Body of pancreas (tissue), 4 donors: ENCODE results near the gene SLC18A3. TPM values are rescaled to one million over a fixed set of nuclear protein-coding genes. Genes with fewer than 3 reads are reported as not detected.

Source experiments
- ATAC-seq: fragments of 150-250 bp; one replicate; pipeline ENCODE4 v1.9.1; 2016
- DNase-seq, 4 donors: peaks; one replicate each; pipeline ENCODE4 v3.0.0-alpha.2; 2019
- H3K27ac ChIP-seq, 4 donors: fragments of 200-600 bp; sonication (generic); 1 replicate in 3 of 4; 2 replicates in 1 of 4; pipeline versions ENCODE4 v1.5.1 to v1.6.1; 2016 to 2019; ENCODE audit warnings: mild to moderate bottlenecking in 1 of 4, mixed read lengths in 1 of 4, moderate library complexity in 1 of 4
- H3K27me3 ChIP-seq, 2 donors: fragments of 200-600 bp; sonication (generic); one replicate each; pipeline ENCODE4 v1.6.0; 2016; ENCODE audit warnings: mild to moderate bottlenecking in 1 of 2
- H3K36me3 ChIP-seq, 2 donors: fragments of 200-600 bp; sonication (generic); replicated peaks in 1 of 2; 2 replicates each; pipeline ENCODE4 v1.5.1; 2016; ENCODE audit warnings: low read depth in 2 of 2; ENCODE audit not compliant: insufficient read depth in 1 of 2
- H3K4me1 ChIP-seq: fragments of 200-600 bp; sonication (generic); one replicate; pipeline ENCODE4 v1.6.0; 2016
- H3K4me3 ChIP-seq, 2 donors: fragments of 200-600 bp; sonication (generic); 1 replicate in 1 of 2; 2 replicates in 1 of 2; pipeline ENCODE4 v1.5.1; 2016 to 2019
- H3K9me3 ChIP-seq, 3 donors: fragments of 200-600 bp; sonication (generic); 1 replicate in 2 of 3; 2 replicates in 1 of 3; pipeline ENCODE4 v1.5.1; 2016
- POLR2A ChIP-seq, 3 donors: fragments of 450-650 bp; IDR thresholded peaks; one replicate each; pipeline ENCODE4 v1.6.1; 2016; ENCODE audit warnings: antibody characterized with exemption in 3 of 3, mild to moderate bottlenecking in 2 of 3
- WGBS, 2 donors: methylation state at CpG; one replicate each; pipeline ENCODE4 v1.1.5; 2017; 5-methylcytosine and 5-hydroxymethylcytosine counted together
- intact Hi-C: fragments of 100-400 bp; cut with DNase I; formaldehyde crosslinking; loops from one replicate; pipeline ENCODE4 v1.15.1; 2023
- total RNA-seq, 2 donors: library from RNA; depleted of rRNA; stranded (reverse); fragments of >200 nt; gene quantifications; one replicate each; pipeline ENCODE4 v1.1.0, GENCODE V29; 2016
- TF ChIP-seq, protein P1 (sequence below), 7 experiments: fragments of 450-650 bp in 4 of 7; fragments of 200-600 bp in 3 of 7; sonication (generic) in 3 of 7; IDR thresholded peaks; one replicate each; pipeline ENCODE4 v1.5.1; 2016 to 2019; ENCODE audit warnings: antibody characterized with exemption in 7 of 7

SLC18A3 gene
- total RNA-seq, 2 donors from 2014 or later: not detected

DNA sequence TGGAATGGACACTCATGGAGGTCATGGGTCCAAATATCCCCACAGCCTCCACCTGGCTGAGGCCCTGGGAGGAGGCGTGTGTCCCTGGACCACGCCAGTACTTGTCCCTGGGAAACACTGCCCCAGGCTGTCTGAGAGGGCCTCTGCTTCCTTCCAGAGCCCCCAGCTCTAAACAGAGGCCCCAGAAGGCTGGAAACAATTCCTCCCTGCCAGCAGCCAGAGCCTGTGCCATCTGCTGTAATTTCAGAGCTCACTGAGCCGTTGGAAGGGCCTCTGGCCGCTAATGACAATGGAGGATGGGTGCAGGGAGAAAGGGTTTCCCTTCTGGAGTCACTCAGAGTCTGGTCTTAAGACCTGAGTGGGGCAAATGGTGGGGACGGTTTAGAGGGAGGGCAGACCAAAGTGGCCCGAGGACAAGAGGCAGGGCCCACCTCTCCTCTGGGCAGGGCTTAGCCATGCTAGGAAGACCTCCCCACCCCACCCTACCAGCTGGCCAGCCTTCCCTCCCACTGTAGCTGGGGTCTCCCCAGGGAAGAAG lies 10.8 kb downstream of the SLC18A3 start:
- H3K4me3 ChIP-seq: no peak overlapping the region
- no peaks in the 10 kb centered on the region for H3K36me3 ChIP-seq
- TF ChIP-seq POLR2A (IDR thresholded peaks at IDR 0.05): no peak
- TF ChIP-seq, protein P1, sequence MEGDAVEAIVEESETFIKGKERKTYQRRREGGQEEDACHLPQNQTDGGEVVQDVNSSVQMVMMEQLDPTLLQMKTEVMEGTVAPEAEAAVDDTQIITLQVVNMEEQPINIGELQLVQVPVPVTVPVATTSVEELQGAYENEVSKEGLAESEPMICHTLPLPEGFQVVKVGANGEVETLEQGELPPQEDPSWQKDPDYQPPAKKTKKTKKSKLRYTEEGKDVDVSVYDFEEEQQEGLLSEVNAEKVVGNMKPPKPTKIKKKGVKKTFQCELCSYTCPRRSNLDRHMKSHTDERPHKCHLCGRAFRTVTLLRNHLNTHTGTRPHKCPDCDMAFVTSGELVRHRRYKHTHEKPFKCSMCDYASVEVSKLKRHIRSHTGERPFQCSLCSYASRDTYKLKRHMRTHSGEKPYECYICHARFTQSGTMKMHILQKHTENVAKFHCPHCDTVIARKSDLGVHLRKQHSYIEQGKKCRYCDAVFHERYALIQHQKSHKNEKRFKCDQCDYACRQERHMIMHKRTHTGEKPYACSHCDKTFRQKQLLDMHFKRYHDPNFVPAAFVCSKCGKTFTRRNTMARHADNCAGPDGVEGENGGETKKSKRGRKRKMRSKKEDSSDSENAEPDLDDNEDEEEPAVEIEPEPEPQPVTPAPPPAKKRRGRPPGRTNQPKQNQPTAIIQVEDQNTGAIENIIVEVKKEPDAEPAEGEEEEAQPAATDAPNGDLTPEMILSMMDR (IDR thresholded peaks at IDR 0.05): no peak
- intact Hi-C loops: no loop called here
- H3K9me3 ChIP-seq: no peaks in the 10 kb centered on the region
- no peak overlapping the region for H3K27ac ChIP-seq
- DNase-seq (no peak), ATAC-seq (no peak)
- WGBS, 2 donors: 41 to 64% methylated on average over 4 to 5 of the region's 6 CpGs
- H3K27me3 ChIP-seq: no peaks in the 10 kb centered on the region
- no peaks in the 10 kb centered on the region for H3K4me1 ChIP-seq

- Histone ChIP-seq H3K4me1 (no peaks in the 10 kb centered on the region), H3K36me3 (no peaks in the 10 kb centered on the region), H3K27me3 (no peaks in the 10 kb centered on the region), H3K4me3 (no peak overlapping the region), H3K9me3 (no peaks in the 10 kb centered on the region), H3K27ac (no peak overlapping the region)
- no peak for ATAC-seq
- no peak for DNase-seq
- intact Hi-C loops: no loop called here
- no peak for TF ChIP-seq POLR2A (IDR thresholded peaks at IDR 0.05)
- TF ChIP-seq, protein P1 (IDR thresholded peaks at IDR 0.05): no peak
- WGBS, 2 donors: 31 to 39% methylated on average over 6 of the region's 6 CpGs
These were observed 11.5 kb downstream of the SLC18A3 start for GRCh38 chr10:49621561-49621960.

DNA sequence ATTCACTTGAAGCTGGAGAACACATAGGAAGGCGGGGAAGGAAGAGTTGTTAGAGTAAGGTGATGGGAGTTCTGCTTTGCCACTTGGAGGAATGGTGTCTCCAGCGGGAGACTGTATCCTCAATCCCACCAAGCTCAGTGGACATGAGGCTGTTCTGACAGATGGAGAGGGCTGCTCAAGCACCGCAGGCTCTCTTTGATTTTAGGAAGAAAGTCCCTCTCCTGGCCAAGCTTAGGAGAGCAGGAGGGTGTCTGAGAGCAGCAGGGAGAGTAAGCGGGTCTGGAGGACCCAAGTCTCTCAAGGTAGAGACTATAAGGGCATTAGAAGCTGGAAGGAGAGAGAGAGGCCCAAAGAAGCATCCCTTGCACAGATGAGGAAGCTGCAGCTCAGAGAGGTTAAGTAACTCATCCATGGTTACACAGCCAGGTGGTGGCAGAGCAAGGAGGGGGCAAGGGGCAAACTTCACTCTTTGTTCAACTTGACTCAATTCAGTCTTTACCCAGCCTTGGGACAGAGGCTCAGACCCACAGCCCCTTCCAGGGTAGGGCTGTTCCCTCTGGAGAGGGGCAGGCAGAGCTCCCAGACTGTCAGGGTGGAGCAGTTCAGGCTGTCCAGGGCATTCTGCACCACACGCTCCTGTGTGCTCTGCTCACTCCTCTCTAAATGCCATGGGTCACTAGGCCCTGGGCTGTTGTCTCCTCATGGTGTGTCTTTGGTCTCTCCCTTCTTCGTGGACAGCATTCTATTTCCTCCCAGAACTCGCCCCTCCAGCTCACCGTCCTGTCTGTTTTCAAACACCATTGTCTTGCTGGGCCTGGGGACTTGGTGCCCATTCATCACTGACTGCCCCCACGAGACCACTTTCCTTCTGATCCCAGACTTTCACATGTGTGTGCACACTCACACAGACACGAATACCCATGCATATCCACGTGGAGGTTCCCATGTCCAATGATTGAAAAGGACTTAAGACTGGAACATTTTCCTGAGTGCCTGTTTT lies 12.6 kb downstream of the SLC18A3 start:
- Histone ChIP-seq H3K9me3 (no peaks in the 10 kb centered on the region), H3K27ac (no peak overlapping the region), H3K4me1 (no peaks in the 10 kb centered on the region), H3K27me3 (no peaks in the 10 kb centered on the region), H3K36me3 (no peaks in the 10 kb centered on the region), H3K4me3 (no peak overlapping the region)
- TF ChIP-seq, protein P1 (IDR thresholded peaks at IDR 0.05): no peak
- no peak for TF ChIP-seq POLR2A (IDR thresholded peaks at IDR 0.05)
- ATAC-seq (no peak), DNase-seq (no peak)
- 54 to 64% methylated on average over 11 of the region's 11 CpGs for WGBS, 2 donors
- intact Hi-C loops: no loop called here

DNA sequence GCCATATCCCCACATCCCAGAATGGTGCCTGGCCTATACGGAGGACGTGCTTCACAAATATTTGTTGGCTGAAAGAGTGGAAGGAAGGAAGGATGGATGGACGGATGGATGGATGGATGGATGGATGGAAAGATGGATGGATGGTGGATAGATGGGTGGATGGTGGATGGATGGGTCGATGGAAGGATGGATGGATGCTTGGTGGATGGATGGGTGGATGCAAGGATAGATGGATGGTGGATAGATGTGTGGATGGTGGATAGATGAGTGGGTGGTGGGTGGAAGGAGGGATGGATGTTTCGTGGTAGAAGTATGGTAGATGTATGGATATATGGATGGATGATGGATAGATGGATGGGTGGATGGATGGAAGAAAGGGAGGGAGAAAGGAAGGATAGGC lies 14.5 kb downstream of the SLC18A3 start:
- DNase-seq (no peak), ATAC-seq (no peak)
- 49 to 52% methylated on average over 5 of the region's 5 CpGs for WGBS, 2 donors
- Histone ChIP-seq H3K4me3 (no peak overlapping the region), H3K27me3 (no peaks in the 10 kb centered on the region), H3K27ac (no peak overlapping the region), H3K4me1 (no peaks in the 10 kb centered on the region), H3K9me3 (no peaks in the 10 kb centered on the region), H3K36me3 (no peaks in the 10 kb centered on the region)
- intact Hi-C loops: no loop called here
- TF ChIP-seq, protein P1 (IDR thresholded peaks at IDR 0.05): no peak
- TF ChIP-seq POLR2A (IDR thresholded peaks at IDR 0.05): no peak
